ENCODE measurements around the gene TCTA.
"Not testable (repeated sequence)": the region's sequence is repeated elsewhere in the genome, so short reads cannot be mapped to it uniquely, and the experiment has no call there.

DNA sequence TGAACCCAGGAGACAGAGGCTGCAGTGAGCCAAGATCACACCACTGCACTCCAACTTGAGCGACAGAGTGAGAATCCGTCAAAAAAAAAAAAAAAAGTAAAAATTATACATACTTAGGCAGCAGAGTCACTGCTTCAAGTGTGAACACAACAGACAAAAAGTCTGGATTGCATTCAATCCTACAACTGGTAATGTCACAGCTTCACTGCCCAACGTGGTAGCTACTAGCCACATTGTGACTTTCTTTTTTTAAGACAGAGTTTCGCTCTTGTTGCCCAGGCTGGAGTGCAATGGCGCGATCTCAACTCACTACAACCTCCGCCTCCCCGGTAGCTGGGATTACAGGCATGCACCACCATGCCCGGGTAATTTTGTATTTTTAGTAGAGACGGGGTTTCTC lies 20.9 kb upstream of the TCTA start:
- TF ChIP-seq, protein P1, sequence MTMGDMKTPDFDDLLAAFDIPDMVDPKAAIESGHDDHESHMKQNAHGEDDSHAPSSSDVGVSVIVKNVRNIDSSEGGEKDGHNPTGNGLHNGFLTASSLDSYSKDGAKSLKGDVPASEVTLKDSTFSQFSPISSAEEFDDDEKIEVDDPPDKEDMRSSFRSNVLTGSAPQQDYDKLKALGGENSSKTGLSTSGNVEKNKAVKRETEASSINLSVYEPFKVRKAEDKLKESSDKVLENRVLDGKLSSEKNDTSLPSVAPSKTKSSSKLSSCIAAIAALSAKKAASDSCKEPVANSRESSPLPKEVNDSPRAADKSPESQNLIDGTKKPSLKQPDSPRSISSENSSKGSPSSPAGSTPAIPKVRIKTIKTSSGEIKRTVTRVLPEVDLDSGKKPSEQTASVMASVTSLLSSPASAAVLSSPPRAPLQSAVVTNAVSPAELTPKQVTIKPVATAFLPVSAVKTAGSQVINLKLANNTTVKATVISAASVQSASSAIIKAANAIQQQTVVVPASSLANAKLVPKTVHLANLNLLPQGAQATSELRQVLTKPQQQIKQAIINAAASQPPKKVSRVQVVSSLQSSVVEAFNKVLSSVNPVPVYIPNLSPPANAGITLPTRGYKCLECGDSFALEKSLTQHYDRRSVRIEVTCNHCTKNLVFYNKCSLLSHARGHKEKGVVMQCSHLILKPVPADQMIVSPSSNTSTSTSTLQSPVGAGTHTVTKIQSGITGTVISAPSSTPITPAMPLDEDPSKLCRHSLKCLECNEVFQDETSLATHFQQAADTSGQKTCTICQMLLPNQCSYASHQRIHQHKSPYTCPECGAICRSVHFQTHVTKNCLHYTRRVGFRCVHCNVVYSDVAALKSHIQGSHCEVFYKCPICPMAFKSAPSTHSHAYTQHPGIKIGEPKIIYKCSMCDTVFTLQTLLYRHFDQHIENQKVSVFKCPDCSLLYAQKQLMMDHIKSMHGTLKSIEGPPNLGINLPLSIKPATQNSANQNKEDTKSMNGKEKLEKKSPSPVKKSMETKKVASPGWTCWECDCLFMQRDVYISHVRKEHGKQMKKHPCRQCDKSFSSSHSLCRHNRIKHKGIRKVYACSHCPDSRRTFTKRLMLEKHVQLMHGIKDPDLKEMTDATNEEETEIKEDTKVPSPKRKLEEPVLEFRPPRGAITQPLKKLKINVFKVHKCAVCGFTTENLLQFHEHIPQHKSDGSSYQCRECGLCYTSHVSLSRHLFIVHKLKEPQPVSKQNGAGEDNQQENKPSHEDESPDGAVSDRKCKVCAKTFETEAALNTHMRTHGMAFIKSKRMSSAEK (CRISPR knock-in tag; IDR thresholded peaks at IDR 0.05; ENCODE audit: borderline replicate concordance) = not testable (repeated sequence)
- TF ChIP-seq, protein P2, sequence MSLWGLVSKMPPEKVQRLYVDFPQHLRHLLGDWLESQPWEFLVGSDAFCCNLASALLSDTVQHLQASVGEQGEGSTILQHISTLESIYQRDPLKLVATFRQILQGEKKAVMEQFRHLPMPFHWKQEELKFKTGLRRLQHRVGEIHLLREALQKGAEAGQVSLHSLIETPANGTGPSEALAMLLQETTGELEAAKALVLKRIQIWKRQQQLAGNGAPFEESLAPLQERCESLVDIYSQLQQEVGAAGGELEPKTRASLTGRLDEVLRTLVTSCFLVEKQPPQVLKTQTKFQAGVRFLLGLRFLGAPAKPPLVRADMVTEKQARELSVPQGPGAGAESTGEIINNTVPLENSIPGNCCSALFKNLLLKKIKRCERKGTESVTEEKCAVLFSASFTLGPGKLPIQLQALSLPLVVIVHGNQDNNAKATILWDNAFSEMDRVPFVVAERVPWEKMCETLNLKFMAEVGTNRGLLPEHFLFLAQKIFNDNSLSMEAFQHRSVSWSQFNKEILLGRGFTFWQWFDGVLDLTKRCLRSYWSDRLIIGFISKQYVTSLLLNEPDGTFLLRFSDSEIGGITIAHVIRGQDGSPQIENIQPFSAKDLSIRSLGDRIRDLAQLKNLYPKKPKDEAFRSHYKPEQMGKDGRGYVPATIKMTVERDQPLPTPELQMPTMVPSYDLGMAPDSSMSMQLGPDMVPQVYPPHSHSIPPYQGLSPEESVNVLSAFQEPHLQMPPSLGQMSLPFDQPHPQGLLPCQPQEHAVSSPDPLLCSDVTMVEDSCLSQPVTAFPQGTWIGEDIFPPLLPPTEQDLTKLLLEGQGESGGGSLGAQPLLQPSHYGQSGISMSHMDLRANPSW (CRISPR knock-in tag; conservative IDR thresholded peaks at IDR 0.05; ENCODE audit: low read depth) = not testable (repeated sequence)
- not testable (repeated sequence) for TF ChIP-seq CTCF (IDR thresholded peaks at IDR 0.05)

All from WTC11 (cell line).